Measurements from ENCODE around the gene ATOH8.

ATOH8 gene

GRCh38 chr2:85761512-85761944 lies 7.7 kb downstream of the ATOH8 start:
- no peak for DNase-seq
- Histone ChIP-seq H3K9me3 (ENCODE audit: insufficient read depth, low read depth, low read length) (no peaks in the 10 kb centered on the region), H3K9ac (ENCODE audit: low read length) (no peak overlapping the region), H3K79me1 (ENCODE audit: low read length) (no peaks in the 10 kb centered on the region), H3K4me1 (ENCODE audit: control insufficient read depth in 1 of 2, insufficient read depth in 2 of 2, low read length in 2 of 2) (peaks cover 18 to 24% of the 10 kb centered on the region in 2 experiments), H2BK5ac (ENCODE audit: low read depth, low read length, poor library complexity) (no peak overlapping the region), H3K4me3 (ENCODE audit: low read depth, low read length) (no peak overlapping the region), H3K36me3 (ENCODE audit: control insufficient read depth in 1 of 2, insufficient read depth in 2 of 2, low read length in 2 of 2) (no peaks in the 10 kb centered on the region), H2BK12ac (ENCODE audit: low read length) (no peak overlapping the region), H4K8ac (ENCODE audit: low read depth, low read length) (no peak overlapping the region), H3K4me2 (ENCODE audit: low read length) (no peak overlapping the region), H4K91ac (ENCODE audit: low read depth, low read length) (no peak overlapping the region), H2AFZ (ENCODE audit: insufficient read depth, low read length, poor library complexity) (no peak overlapping the region), H4K12ac (ENCODE audit: low read depth, low read length) (no peak overlapping the region), H3K18ac (ENCODE audit: low read length) (no peak overlapping the region), H2AK5ac (ENCODE audit: low read length) (no peak overlapping the region), H3K14ac (ENCODE audit: low read length) (no peak overlapping the region), H3K23ac (ENCODE audit: low read length) (no peak overlapping the region), H2BK120ac (ENCODE audit: insufficient read depth, low read length, poor library complexity) (no peak overlapping the region), H3K79me2 (ENCODE audit: control insufficient read depth, insufficient read depth, low read length, poor library complexity) (no peaks in the 10 kb centered on the region), H3K27me3 (ENCODE audit: insufficient read depth, low read length) (no peaks in the 10 kb centered on the region), H3K4ac (ENCODE audit: low read depth, low read length) (no peak overlapping the region), H3K27ac (ENCODE audit: low read depth, low read length) (no peak overlapping the region)
- no CpG with 5 or more reads among the region's 3 CpGs for WGBS (ENCODE audit: extremely low coverage, insufficient coverage, insufficient read length)

GRCh38 chr2:85761946-85762345 lies 8.2 kb downstream of the ATOH8 start:
- Histone ChIP-seq H3K23ac (ENCODE audit: low read length) (no peak overlapping the region), H4K8ac (ENCODE audit: low read depth, low read length) (no peak overlapping the region), H3K9me3 (ENCODE audit: insufficient read depth, low read depth, low read length) (no peaks in the 10 kb centered on the region), H2BK12ac (ENCODE audit: low read length) (no peak overlapping the region), H3K27ac (ENCODE audit: low read depth, low read length) (no peak overlapping the region), H2BK5ac (ENCODE audit: low read depth, low read length, poor library complexity) (no peak overlapping the region), H3K4ac (ENCODE audit: low read depth, low read length) (no peak overlapping the region), H3K4me1 (ENCODE audit: control insufficient read depth in 1 of 2, insufficient read depth in 2 of 2, low read length in 2 of 2) (peaks cover 19 to 25% of the 10 kb centered on the region in 2 experiments), H3K79me2 (ENCODE audit: control insufficient read depth, insufficient read depth, low read length, poor library complexity) (no peaks in the 10 kb centered on the region), H3K9ac (ENCODE audit: low read length) (no peak overlapping the region), H3K18ac (ENCODE audit: low read length) (no peak overlapping the region), H3K4me3 (ENCODE audit: low read depth, low read length) (no peak overlapping the region), H3K79me1 (ENCODE audit: low read length) (no peaks in the 10 kb centered on the region), H2AFZ (ENCODE audit: insufficient read depth, low read length, poor library complexity) (no peak overlapping the region), H3K14ac (ENCODE audit: low read length) (no peak overlapping the region), H3K27me3 (ENCODE audit: insufficient read depth, low read length) (no peaks in the 10 kb centered on the region), H2BK120ac (ENCODE audit: insufficient read depth, low read length, poor library complexity) (no peak overlapping the region), H2AK5ac (ENCODE audit: low read length) (no peak overlapping the region), H3K4me2 (ENCODE audit: low read length) (no peak overlapping the region), H3K36me3 (ENCODE audit: control insufficient read depth in 1 of 2, insufficient read depth in 2 of 2, low read length in 2 of 2) (no peaks in the 10 kb centered on the region), H4K91ac (ENCODE audit: low read depth, low read length) (no peak overlapping the region), H4K12ac (ENCODE audit: low read depth, low read length) (no peak overlapping the region)
- no CpG with 5 or more reads among the region's 4 CpGs for WGBS (ENCODE audit: extremely low coverage, insufficient coverage, insufficient read length)
- no peak for DNase-seq

GRCh38 chr2:85763132-85763531 lies 9.3 kb downstream of the ATOH8 start:
- no peak overlapping the region for H3K27ac ChIP-seq (ENCODE audit: low read depth, low read length)
- H3K14ac ChIP-seq (ENCODE audit: low read length): no peak overlapping the region
- no peak overlapping the region for H3K4ac ChIP-seq (ENCODE audit: low read depth, low read length)
- no peak overlapping the region for H3K4me2 ChIP-seq (ENCODE audit: low read length)
- no peak overlapping the region for H3K18ac ChIP-seq (ENCODE audit: low read length)
- no peaks in the 10 kb centered on the region for H3K36me3 ChIP-seq (ENCODE audit: control insufficient read depth in 1 of 2, insufficient read depth in 2 of 2, low read length in 2 of 2)
- no peak overlapping the region for H2BK12ac ChIP-seq (ENCODE audit: low read length)
- H2AFZ ChIP-seq (ENCODE audit: insufficient read depth, low read length, poor library complexity): no peak overlapping the region
- no CpG with 5 or more reads among the region's 4 CpGs for WGBS (ENCODE audit: extremely low coverage, insufficient coverage, insufficient read length)
- H3K4me1 ChIP-seq (ENCODE audit: control insufficient read depth in 1 of 2, insufficient read depth in 2 of 2, low read length in 2 of 2): peaks cover 24 to 30% of the 10 kb centered on the region in 2 experiments
- no peak overlapping the region for H4K12ac ChIP-seq (ENCODE audit: low read depth, low read length)
- no peak overlapping the region for H3K4me3 ChIP-seq (ENCODE audit: low read depth, low read length)
- no peak overlapping the region for H2AK5ac ChIP-seq (ENCODE audit: low read length)
- H4K8ac ChIP-seq (ENCODE audit: low read depth, low read length): no peak overlapping the region
- H2BK120ac ChIP-seq (ENCODE audit: insufficient read depth, low read length, poor library complexity): no peak overlapping the region
- no peak overlapping the region for H2BK5ac ChIP-seq (ENCODE audit: low read depth, low read length, poor library complexity)
- no peak overlapping the region for H3K9ac ChIP-seq (ENCODE audit: low read length)
- H3K23ac ChIP-seq (ENCODE audit: low read length): no peak overlapping the region
- no peaks in the 10 kb centered on the region for H3K79me2 ChIP-seq (ENCODE audit: control insufficient read depth, insufficient read depth, low read length, poor library complexity)
- H4K91ac ChIP-seq (ENCODE audit: low read depth, low read length): no peak overlapping the region
- no peaks in the 10 kb centered on the region for H3K79me1 ChIP-seq (ENCODE audit: low read length)
- no peaks in the 10 kb centered on the region for H3K9me3 ChIP-seq (ENCODE audit: insufficient read depth, low read depth, low read length)
- DNase-seq: no peak
- H3K27me3 ChIP-seq (ENCODE audit: insufficient read depth, low read length): no peaks in the 10 kb centered on the region

- H4K91ac ChIP-seq (ENCODE audit: low read depth, low read length): no peak overlapping the region
- no peak overlapping the region for H3K4me3 ChIP-seq (ENCODE audit: low read depth, low read length)
- H3K9ac ChIP-seq (ENCODE audit: low read length): no peak overlapping the region
- no peak overlapping the region for H2AFZ ChIP-seq (ENCODE audit: insufficient read depth, low read length, poor library complexity)
- H3K27ac ChIP-seq (ENCODE audit: low read depth, low read length): no peak overlapping the region
- no peak overlapping the region for H3K4ac ChIP-seq (ENCODE audit: low read depth, low read length)
- H3K27me3 ChIP-seq (ENCODE audit: insufficient read depth, low read length): no peaks in the 10 kb centered on the region
- H3K14ac ChIP-seq (ENCODE audit: low read length): no peak overlapping the region
- no CpG with 5 or more reads among the region's 16 CpGs for WGBS (ENCODE audit: extremely low coverage, insufficient coverage, insufficient read length)
- H3K4me2 ChIP-seq (ENCODE audit: low read length): no peak overlapping the region
- H2BK12ac ChIP-seq (ENCODE audit: low read length): no peak overlapping the region
- H3K4me1 ChIP-seq (ENCODE audit: control insufficient read depth in 1 of 2, insufficient read depth in 2 of 2, low read length in 2 of 2): peaks cover 30 to 32% of the 10 kb centered on the region in 2 experiments
- H3K79me2 ChIP-seq (ENCODE audit: control insufficient read depth, insufficient read depth, low read length, poor library complexity): no peaks in the 10 kb centered on the region
- no peak overlapping the region for H4K8ac ChIP-seq (ENCODE audit: low read depth, low read length)
- no peak overlapping the region for H2BK5ac ChIP-seq (ENCODE audit: low read depth, low read length, poor library complexity)
- H3K36me3 ChIP-seq (ENCODE audit: control insufficient read depth in 1 of 2, insufficient read depth in 2 of 2, low read length in 2 of 2): no peaks in the 10 kb centered on the region
- no peak overlapping the region for H2AK5ac ChIP-seq (ENCODE audit: low read length)
- no peak overlapping the region for H2BK120ac ChIP-seq (ENCODE audit: insufficient read depth, low read length, poor library complexity)
- H4K12ac ChIP-seq (ENCODE audit: low read depth, low read length): no peak overlapping the region
- H3K79me1 ChIP-seq (ENCODE audit: low read length): no peaks in the 10 kb centered on the region
- no peak overlapping the region for H3K18ac ChIP-seq (ENCODE audit: low read length)
- no peak for DNase-seq
- no peak overlapping the region for H3K23ac ChIP-seq (ENCODE audit: low read length)
- H3K9me3 ChIP-seq (ENCODE audit: insufficient read depth, low read depth, low read length): no peaks in the 10 kb centered on the region
Observed at GRCh38 chr2:85763831-85764230, 10.0 kb downstream of the ATOH8 start.
